Osteoblast (primary cell): ENCODE measurements around the gene RDM1. TPM values are rescaled to one million over a fixed set of nuclear protein-coding genes. Genes with fewer than 3 reads are reported as not detected.
"Not testable (repeated sequence)": the region's sequence is repeated elsewhere in the genome, so short reads cannot be mapped to it uniquely, and the experiment has no call there.

Source experiments
- DNase-seq: peaks from one replicate; pipeline ENCODE4 v3.0.0; 2011; ENCODE audit warnings: low spot score, mixed read lengths; ENCODE audit not compliant: insufficient read length; ENCODE audit errors: missing footprints
- H2AFZ ChIP-seq: 2 replicates; pipeline ENCODE4 v1.6.0; 2011; ENCODE audit warnings: mild to moderate bottlenecking, low read length
- H3K27ac ChIP-seq: 2 replicates; pipeline ENCODE4 v1.5.1; 2011; ENCODE audit warnings: mild to moderate bottlenecking, low read depth, low read length, moderate library complexity
- H3K27me3 ChIP-seq: 2 replicates; pipeline ENCODE4 v1.6.0; 2012; ENCODE audit warnings: mild to moderate bottlenecking, control low read depth, inconsistent platforms, low read length, moderate library complexity; ENCODE audit not compliant: insufficient read depth
- H3K36me3 ChIP-seq: 2 replicates; pipeline ENCODE4 v1.5.1; 2011; ENCODE audit warnings: mild to moderate bottlenecking, low read length, control low read depth, moderate library complexity; ENCODE audit not compliant: insufficient read depth
- H3K4me1 ChIP-seq: 2 replicates; pipeline ENCODE4 v1.5.1; 2011; ENCODE audit warnings: mild to moderate bottlenecking, low read length, control low read depth, moderate library complexity; ENCODE audit not compliant: insufficient read depth
- H3K4me2 ChIP-seq: 2 replicates; pipeline ENCODE4 v1.6.0; 2011; ENCODE audit warnings: mild to moderate bottlenecking, low read length; ENCODE audit not compliant: insufficient read depth
- H3K4me3 ChIP-seq: fragments of 200-600 bp; sonication (generic); 3 replicates; pipeline ENCODE4 v1.5.1; 2012; ENCODE audit warnings: mild to moderate bottlenecking, low read length, inconsistent platforms; ENCODE audit not compliant: insufficient read depth
- H3K79me2 ChIP-seq: 2 replicates; pipeline ENCODE4 v1.6.0; 2012; ENCODE audit warnings: mild to moderate bottlenecking, low read length, control low read depth, inconsistent platforms; ENCODE audit not compliant: insufficient read depth
- H3K9me3 ChIP-seq: 2 replicates; pipeline ENCODE4 v1.5.1; 2011; ENCODE audit warnings: low read depth, low read length, control low read depth
- H4K20me1 ChIP-seq: 2 replicates; pipeline ENCODE4 v1.6.0; 2012; ENCODE audit warnings: mild to moderate bottlenecking, low read length, control low read depth; ENCODE audit not compliant: insufficient read depth
- total RNA-seq: library from RNA; depleted of rRNA; stranded (reverse); fragments of >200 nt; gene quantifications from 2 replicates; pipeline ENCODE4 v1.2.3, GENCODE V29; 2012
- TF ChIP-seq, protein P1 (sequence below): IDR thresholded peaks from 2 replicates; pipeline ENCODE4 v1.5.1; 2011; ENCODE audit warnings: mild to moderate bottlenecking, low read depth, low read length, moderate library complexity; ENCODE audit errors: extremely low read depth

RDM1 gene
- total RNA-seq, 1 donor, result 0.36 TPM

DNA sequence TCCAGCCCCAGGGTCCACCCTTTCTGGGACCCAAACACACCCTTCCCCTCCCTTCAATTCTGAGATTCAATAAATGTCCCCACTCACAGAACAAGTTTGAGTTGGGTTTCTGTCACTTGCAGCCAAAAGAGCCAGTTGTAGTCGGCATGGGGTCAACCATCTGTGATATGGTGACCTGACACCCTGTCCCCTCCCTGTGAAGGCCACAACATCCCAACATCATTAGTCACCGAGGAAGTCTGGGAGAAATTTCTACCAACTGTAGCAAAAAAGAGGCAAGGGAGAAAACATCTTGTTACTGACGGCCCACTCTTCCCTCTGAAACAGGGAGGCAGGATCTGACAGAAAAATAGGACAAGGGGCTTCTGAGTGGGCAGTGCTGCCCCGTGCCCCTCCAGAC lies 13.6 kb upstream of the RDM1 start:
- H3K4me2 ChIP-seq, result no peak overlapping the region
- H3K79me2 ChIP-seq, result no peaks in the 10 kb centered on the region
- H3K27me3 ChIP-seq, result peaks cover 11% of the 10 kb centered on the region
- H3K9me3 ChIP-seq, result no peaks in the 10 kb centered on the region
- H4K20me1 ChIP-seq, result no peaks in the 10 kb centered on the region
- peaks cover 2% of the 10 kb centered on the region for H3K4me1 ChIP-seq
- no peak for DNase-seq
- no peak overlapping the region for H3K4me3 ChIP-seq
- TF ChIP-seq, protein P1, sequence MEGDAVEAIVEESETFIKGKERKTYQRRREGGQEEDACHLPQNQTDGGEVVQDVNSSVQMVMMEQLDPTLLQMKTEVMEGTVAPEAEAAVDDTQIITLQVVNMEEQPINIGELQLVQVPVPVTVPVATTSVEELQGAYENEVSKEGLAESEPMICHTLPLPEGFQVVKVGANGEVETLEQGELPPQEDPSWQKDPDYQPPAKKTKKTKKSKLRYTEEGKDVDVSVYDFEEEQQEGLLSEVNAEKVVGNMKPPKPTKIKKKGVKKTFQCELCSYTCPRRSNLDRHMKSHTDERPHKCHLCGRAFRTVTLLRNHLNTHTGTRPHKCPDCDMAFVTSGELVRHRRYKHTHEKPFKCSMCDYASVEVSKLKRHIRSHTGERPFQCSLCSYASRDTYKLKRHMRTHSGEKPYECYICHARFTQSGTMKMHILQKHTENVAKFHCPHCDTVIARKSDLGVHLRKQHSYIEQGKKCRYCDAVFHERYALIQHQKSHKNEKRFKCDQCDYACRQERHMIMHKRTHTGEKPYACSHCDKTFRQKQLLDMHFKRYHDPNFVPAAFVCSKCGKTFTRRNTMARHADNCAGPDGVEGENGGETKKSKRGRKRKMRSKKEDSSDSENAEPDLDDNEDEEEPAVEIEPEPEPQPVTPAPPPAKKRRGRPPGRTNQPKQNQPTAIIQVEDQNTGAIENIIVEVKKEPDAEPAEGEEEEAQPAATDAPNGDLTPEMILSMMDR, result no peak
- no peak overlapping the region for H3K27ac ChIP-seq
- H3K36me3 ChIP-seq, result no peaks in the 10 kb centered on the region
- peak overlapping the region; percentile 20 for H2AFZ ChIP-seq

DNA sequence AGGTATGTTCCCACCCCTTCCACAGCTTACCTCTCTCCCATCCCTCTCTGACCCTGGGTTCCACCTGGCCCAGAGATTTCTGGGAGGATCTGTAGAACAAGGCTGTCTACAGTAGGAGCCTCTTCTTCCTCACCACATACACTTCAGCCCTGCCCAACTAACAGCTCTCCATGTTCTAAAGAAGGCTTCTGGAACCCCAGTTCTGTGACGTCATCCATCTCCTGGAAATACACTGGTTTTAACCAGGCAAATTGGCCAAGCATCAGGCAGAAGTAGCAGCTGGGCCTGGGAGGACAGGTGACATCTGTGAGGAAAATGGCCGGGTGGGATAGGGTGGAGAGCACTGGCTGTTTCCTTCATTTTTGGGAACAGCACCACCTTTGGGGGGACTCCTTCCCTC lies 13.0 kb upstream of the RDM1 start, which contains the start of gene LYZL6:
LYZL6 (minus strand) TSS at position 177 of the 400 bp plus-strand sequence. CDS start 4,357 bp downstream, outside the sequence.
- TF ChIP-seq, protein P1, result no peak

DNA sequence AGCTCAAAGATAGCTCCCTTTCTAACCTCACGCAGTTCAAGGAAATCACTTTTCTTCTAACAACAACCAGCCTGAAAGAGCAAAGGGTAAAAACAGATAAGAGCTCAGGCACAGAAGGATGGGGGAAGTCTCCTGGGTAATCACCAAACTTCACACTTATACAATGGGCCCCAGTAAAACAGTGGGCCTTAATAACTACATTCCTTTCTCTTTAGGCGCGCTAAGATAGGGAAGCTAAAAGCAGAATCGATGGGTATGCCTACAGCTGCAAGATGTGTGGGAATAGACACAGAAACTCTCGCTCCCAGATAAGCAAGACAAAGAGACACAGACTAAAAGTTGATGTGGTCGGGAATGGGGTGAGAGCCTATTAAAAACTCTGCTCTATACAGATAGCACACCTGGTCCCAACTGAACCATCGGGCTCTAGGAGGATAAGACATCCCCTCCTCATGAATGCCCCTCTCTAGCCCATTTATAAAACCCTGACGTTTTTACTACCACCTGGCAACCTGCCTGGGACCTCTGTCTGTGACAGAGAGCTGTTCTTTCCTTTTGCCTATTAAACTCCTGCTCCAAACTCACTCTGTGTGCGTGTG lies 12.1 kb upstream of the RDM1 start:
- Histone ChIP-seq H3K9me3 (no peaks in the 10 kb centered on the region), H3K4me1 (peaks cover 2% of the 10 kb centered on the region), H3K27me3 (peaks cover 11% of the 10 kb centered on the region), H3K27ac (no peak overlapping the region), H3K79me2 (no peaks in the 10 kb centered on the region), H4K20me1 (no peaks in the 10 kb centered on the region), H3K4me2 (no peak overlapping the region), H2AFZ (no peak overlapping the region), H3K4me3 (no peak overlapping the region), H3K36me3 (no peaks in the 10 kb centered on the region)
- TF ChIP-seq, protein P1, result no peak
- DNase-seq, result no peak

More for the DNA sequence above, 13.0 kb upstream of the RDM1 start, which contains the start of gene LYZL6:
- no peaks in the 10 kb centered on the region for H3K36me3 ChIP-seq
- no peak within 1 kb of the TSS for H3K4me2 ChIP-seq
- peaks cover 11% of the 10 kb centered on the region for H3K27me3 ChIP-seq
- no peaks in the 10 kb centered on the region for H3K79me2 ChIP-seq
- H3K4me1 ChIP-seq, result peaks cover 2% of the 10 kb centered on the region
- no peaks in the 10 kb centered on the region for H3K9me3 ChIP-seq
- no peaks in the 10 kb centered on the region for H4K20me1 ChIP-seq
- no peak within 1 kb of the TSS for H3K4me3 ChIP-seq
- H2AFZ ChIP-seq, result peak within 1 kb of the TSS; percentile 20
- no peak within 1 kb of the TSS for H3K27ac ChIP-seq
- peak; percentile 36 for DNase-seq

DNA sequence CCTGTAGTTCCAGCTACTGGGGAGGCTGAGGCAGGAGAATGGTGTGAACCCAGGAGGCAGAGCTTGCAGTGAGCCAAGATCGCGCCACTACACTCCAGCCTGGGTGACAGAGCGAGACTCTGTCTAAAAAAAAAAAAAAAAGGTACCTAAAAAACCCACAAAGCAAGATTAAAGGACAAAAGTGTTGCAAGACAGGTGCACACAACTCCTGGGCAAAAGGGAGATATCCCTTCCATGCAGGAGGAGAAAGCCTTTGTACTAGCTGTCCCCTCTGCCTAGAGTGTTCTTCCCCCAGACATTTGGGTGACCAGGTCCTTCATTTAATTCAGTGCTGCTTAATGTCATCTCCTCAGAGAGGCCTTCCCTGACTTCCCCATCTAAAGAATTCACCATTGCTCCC lies 7.9 kb upstream of the RDM1 start:
- H3K4me2 ChIP-seq, H3K4me1 ChIP-seq, H4K20me1 ChIP-seq, H3K27me3 ChIP-seq, H3K36me3 ChIP-seq, H2AFZ ChIP-seq, H3K79me2 ChIP-seq, H3K27ac ChIP-seq, H3K9me3 ChIP-seq, H3K4me3 ChIP-seq: not testable (repeated sequence)
- peak; percentile 31 for DNase-seq
